Measurements from ENCODE around the gene C2CD2L. TPM values are rescaled to one million over a fixed set of nuclear protein-coding genes. Genes with fewer than 3 reads are reported as not detected.
"Not testable (repeated sequence)": the region's sequence is repeated elsewhere in the genome, so short reads cannot be mapped to it uniquely, and the experiment has no call there.

The C2CD2L gene
- total RNA-seq, 2 donors from 2014 or later: 7.4 to 8.5 TPM

- DNase-seq (ENCODE audit: low spot score); intact Hi-C loops (cut with DNase I): not testable (repeated sequence)
These were observed 32.1 kb downstream of the C2CD2L start for GRCh38 chr11:119139276-119139675.

DNA sequence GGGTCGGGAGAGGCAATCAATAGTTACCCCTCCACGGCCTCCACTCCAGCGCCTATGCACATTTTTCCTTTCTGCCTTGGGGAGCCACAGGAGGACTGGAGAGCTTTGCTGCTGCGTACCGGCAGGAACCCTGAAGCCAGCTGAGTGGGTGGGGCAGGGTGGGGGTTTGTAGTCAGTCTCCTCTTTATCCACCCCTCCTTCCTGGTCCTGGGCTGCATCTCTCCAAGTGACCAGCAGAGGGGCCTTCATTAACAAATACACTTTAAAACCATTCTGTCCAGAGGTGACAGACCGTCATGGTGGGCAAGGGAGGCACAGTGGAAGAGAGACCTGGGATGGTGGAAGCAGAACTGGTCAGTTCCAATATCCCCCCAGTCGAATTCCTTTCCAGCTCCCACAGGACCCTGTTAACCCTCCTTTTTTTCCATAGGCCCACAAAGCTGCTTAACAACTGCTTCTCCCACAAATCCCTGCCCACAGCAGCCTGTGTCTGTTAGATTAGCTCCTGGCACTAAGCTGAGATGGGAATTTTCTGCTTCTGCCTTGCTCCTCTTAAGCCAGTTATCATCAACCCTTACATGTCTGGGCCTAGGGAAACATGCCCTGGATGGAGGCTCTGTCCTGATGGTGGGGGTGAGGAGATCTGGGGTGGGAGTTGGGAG, 37.8 kb downstream of the C2CD2L start:
- DNase-seq (ENCODE audit: low spot score): no peak
- intact Hi-C loops (cut with DNase I): loop anchor here in 1 of 2 donors (10.0 kb wide), 1 partner anchor 50 kb away; no protein-coding TSS in a partner anchor

DNA sequence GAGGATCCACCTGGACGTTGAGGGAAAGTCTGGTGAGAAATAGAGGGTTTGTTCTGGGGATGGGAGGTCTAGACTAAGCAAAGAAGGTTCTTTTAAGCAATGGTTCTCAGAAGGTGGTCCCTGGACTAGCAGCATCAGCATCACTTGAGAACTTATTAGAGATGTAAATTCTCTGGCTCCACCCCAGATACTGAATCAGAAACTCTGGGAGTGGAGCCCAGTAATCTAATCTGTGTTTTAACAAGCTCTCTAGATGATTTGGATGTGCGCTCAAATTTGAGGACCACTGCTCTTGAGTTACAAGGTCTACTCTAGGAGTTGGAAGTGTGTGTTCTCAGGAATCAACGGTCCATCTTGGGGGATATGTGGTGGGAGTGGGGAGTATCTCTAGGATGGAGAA, 38.4 kb downstream of the C2CD2L start:
- intact Hi-C loops (cut with DNase I): loop anchor here in 1 of 2 donors (10.0 kb wide), 1 partner anchor 49 kb away; no protein-coding TSS in a partner anchor
- DNase-seq (ENCODE audit: low spot score): no peak

DNA sequence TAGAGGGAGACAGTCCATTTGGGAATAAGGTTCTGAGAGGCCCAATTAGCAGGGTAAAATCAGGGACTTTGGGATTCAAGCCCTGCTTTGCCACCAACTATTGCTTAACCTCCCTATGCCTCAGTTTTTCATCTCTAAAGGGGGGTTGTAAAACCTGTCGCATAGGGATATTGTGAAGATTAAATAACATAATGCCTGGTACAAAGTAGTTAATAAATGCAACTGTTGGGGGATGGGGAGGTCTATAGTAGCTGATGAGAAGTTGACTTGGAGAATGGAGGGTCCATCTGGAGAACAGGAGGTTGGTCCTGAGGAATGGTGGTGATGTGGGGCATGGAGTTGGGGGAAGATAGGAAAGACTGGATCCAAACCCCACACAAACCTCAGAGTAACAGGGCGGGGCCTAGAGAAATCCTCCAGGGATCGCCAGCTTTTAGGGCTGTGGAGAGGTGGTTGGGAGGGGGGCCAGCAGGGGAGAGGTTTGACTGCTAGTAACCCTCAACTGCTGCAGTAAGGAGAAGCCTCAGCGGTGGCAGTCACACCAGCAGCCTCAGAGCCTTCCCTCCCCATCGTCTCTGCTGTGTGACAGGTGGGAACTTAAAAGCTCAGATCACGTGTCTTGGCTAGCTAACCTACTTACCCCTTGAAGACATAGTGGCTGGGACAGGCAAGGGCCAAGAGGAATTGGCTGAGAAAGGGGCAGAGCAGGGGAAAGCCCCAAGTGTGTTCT, 40.6 kb downstream of the C2CD2L start:
- intact Hi-C loops (cut with DNase I): loop anchor here in 1 of 2 donors (10.0 kb wide), 1 partner anchor 47 kb away; no protein-coding TSS in a partner anchor

DNA sequence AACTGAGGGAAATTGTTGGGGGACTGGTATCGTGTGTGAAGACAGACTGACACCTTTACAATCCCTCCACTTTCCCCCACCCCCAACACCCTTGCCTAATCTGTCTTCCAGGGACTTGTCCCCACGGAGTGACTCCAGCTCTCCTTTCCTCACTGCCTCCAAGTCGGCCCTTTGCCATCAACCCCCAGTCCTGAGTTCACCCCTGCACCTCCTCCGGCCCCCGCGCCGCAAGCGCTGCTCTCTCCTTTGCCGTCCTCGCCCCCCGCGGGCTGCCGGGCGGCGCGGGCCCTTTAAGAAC, 41.5 kb downstream of the C2CD2L start:
- DNase-seq (ENCODE audit: low spot score): no peak
- intact Hi-C loops (cut with DNase I): loop anchor here in 1 of 2 donors (10.0 kb wide), 1 partner anchor 46 kb away; no protein-coding TSS in a partner anchor

More for the DNA sequence above, 40.6 kb downstream of the C2CD2L start:
- no peak for DNase-seq (ENCODE audit: low spot score)

- DNase-seq (ENCODE audit: low spot score): no peak
These were observed 42.1 kb downstream of the C2CD2L start, which contains the start of gene ABCG4 for GRCh38 chr11:119149018-119149785. Gene ABCG4, plus strand, starts transcription at chr11:119149052. Its CDS starts 914 bp downstream, at chr11:119149966.

GRCh38 chr11:119149786-119150275, 42.7 kb downstream of the C2CD2L start:
- intact Hi-C loops (cut with DNase I): loop anchor here in 1 of 2 donors (10.0 kb wide), 1 partner anchor 45 kb away; no protein-coding TSS in a partner anchor

More at GRCh38 chr11:119149018-119149785, 42.1 kb downstream of the C2CD2L start, which contains the start of gene ABCG4:
- intact Hi-C loops (cut with DNase I): loop anchor here in 1 of 2 donors (10.0 kb wide), 1 partner anchor 46 kb away; no protein-coding TSS in a partner anchor

DNA sequence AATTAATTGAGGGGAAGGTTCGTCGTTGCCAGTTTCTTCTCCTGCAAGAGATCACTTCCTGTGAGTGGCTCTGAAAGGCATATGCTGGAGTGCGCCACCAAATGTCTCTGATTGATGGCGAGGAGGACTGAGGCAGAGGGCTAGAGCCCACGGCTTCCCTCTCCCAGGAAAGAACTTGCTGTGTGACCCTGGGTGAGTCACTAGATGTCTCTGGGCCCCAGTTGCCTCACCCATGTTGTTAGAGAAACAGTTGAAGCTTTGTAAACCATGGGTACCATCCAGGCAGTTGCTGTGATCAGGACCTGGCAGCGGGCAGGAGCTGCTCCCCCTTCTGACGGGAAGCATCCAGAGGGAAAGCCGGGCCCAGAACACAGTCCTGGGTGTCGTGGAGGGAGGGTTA, 44.9 kb downstream of the C2CD2L start:
- DNase-seq (ENCODE audit: low spot score): no peak
- intact Hi-C loops (cut with DNase I): no loop called here

More at GRCh38 chr11:119149786-119150275, 42.7 kb downstream of the C2CD2L start:
- DNase-seq (ENCODE audit: low spot score): no peak

DNA sequence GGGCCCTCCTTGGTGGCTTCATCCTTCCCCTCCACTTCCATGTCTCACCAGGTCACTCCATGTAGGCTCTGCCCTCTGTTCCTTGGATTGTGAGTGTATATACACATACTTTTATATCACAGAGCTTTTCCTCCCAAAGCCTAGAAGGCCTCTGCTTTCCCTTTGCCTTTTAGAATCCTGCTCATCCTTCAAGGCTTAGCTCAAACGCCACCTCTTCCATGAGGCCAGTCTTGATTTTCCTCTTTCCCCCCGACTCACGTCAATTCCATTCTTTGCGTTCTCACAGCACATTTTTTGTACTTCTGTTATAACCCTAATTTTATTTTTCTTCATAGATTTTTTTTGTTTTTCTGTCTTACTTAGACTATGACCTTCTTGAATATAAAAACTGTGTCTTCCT, 45.5 kb downstream of the C2CD2L start:
- intact Hi-C loops (cut with DNase I): no loop called here
- no peak for DNase-seq (ENCODE audit: low spot score)

- intact Hi-C loops (cut with DNase I): no loop called here
- DNase-seq (ENCODE audit: low spot score): no peak
These were observed 46.1 kb downstream of the C2CD2L start for GRCh38 chr11:119153049-119153818.

DNA sequence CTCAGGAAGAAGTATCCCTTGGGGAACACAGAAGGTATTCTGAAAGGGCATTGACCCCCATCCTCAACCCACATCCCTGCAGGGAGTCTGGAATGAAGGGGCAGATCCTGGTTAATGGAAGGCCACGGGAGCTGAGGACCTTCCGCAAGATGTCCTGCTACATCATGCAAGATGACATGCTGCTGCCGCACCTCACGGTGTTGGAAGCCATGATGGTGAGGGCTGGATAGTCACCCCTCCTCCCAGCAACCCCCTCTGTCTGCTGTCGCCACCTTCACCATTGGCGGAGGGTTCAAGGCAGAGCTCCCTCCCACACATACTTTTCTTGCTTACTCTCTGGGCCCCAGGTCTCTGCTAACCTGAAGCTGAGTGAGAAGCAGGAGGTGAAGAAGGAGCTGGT, 47.0 kb downstream of the C2CD2L start:
- intact Hi-C loops (cut with DNase I): no loop called here

GRCh38 chr11:119155733-119156492, 48.8 kb downstream of the C2CD2L start:
- intact Hi-C loops (cut with DNase I): no loop called here
- DNase-seq (ENCODE audit: low spot score): no peak

More for the DNA sequence above, 47.0 kb downstream of the C2CD2L start:
- no peak for DNase-seq (ENCODE audit: low spot score)

DNA sequence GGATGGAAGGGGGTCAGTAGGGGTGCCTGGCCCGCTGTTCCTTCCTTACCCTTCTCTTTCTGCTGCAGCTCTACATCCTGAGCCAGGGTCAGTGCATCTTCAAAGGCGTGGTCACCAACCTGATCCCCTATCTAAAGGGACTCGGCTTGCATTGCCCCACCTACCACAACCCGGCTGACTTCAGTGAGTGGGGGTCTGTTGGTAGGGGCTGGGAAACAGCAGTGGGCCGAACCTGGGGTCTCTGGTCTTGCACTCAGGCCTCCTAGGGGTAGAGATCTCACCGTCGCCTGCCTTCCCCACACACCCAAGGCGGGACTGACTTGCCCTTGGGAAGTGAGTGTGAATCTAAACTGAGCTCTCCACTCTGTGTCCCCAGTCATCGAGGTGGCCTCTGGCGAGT, 49.4 kb downstream of the C2CD2L start:
- intact Hi-C loops (cut with DNase I): no loop called here

GRCh38 chr11:119157063-119157462, 49.9 kb downstream of the C2CD2L start:
- intact Hi-C loops (cut with DNase I): no loop called here
- no peak for DNase-seq (ENCODE audit: low spot score)

More for the DNA sequence above, 49.4 kb downstream of the C2CD2L start:
- DNase-seq (ENCODE audit: low spot score): no peak

DNA sequence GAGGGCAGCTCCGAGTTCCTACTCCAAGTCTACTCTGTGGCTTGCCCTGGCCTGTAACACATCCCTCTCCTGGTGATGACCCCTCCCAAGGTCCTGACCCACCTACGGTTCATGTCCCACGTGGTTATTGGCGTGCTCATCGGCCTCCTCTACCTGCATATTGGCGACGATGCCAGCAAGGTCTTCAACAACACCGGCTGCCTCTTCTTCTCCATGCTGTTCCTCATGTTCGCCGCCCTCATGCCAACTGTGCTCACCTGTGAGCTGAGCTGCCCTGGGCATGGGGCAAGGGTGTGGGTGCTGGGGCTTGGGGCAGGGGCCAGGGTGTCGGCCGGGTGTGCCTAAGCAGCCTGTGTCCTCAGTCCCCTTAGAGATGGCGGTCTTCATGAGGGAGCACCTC, 51.3 kb downstream of the C2CD2L start:
- no peak for DNase-seq (ENCODE audit: low spot score)
- intact Hi-C loops (cut with DNase I): no loop called here

- intact Hi-C loops (cut with DNase I): no loop called here
- no peak for DNase-seq (ENCODE audit: low spot score)
These were observed 53.0 kb downstream of the C2CD2L start for GRCh38 chr11:119160151-119160550.

DNA sequence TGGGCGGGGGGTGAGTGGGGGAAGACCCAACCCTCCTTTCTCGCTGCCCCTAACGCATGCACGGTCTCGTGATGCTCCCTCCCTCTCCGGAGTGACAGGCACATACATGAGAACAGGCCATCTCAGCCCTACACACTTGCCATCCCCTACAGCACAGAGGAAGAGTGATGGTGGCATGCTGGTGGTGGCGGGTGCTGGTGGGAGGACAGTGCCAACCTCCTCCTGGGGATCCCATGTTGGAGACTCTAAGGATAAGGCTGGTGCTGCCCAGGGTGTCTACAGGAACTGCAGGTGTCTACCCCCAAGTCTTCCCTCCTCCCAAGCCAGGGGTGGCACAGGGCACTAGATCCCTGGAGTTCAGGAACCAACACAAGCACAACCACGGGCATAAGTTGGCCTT, 54.7 kb downstream of the C2CD2L start:
- peak; percentile 58 for DNase-seq (ENCODE audit: low spot score)
- intact Hi-C loops (cut with DNase I): no loop called here

Measured in posterior vena cava (tissue), 2 donors.